CD4-positive, alpha-beta T cell treated with Interleukin-1 beta for 1 hour (primary cell): ENCODE results near the gene AZGP1.
A peak's percentile ranks its signal among the peaks of the same experiment; 100 is the strongest.
"Not testable (repeated sequence)": the region's sequence is repeated elsewhere in the genome, so short reads cannot be mapped to it uniquely, and the experiment has no call there.

Experiments used
- DNase-seq, 2 donors: peaks; one replicate each; pipeline ENCODE4 v3.0.0-alpha.2; 2020 to 2022

Gene AZGP1

GRCh38 chr7:99996755-99997544 lies 21.1 kb upstream of the AZGP1 start:
- DNase-seq, result no peak

- DNase-seq, result no peak
Observed at GRCh38 chr7:99994819-99995218, 19.0 kb upstream of the AZGP1 start.

- no peak for DNase-seq
Observed at GRCh38 chr7:99992330-99993038, 16.7 kb upstream of the AZGP1 start.

- not testable (repeated sequence) for DNase-seq
Observed at GRCh38 chr7:99991543-99991942, 15.7 kb upstream of the AZGP1 start.

- DNase-seq, result no peak
Observed at GRCh38 chr7:99990460-99990852, 14.6 kb upstream of the AZGP1 start.

- no peak for DNase-seq
Observed at GRCh38 chr7:99987846-99988245, 12.0 kb upstream of the AZGP1 start.

GRCh38 chr7:99987306-99987705 lies 11.5 kb upstream of the AZGP1 start:
- not testable (repeated sequence) for DNase-seq

- no peak for DNase-seq
Observed at GRCh38 chr7:99984593-99984992, 8.8 kb upstream of the AZGP1 start.

GRCh38 chr7:99981066-99981465 lies 5.2 kb upstream of the AZGP1 start:
- DNase-seq, result not testable (repeated sequence)

GRCh38 chr7:99980448-99980872 lies 4.6 kb upstream of the AZGP1 start:
- DNase-seq, result not testable (repeated sequence)

GRCh38 chr7:99979814-99980225 lies 4.0 kb upstream of the AZGP1 start:
- peak; percentile 60 to 68 for DNase-seq

GRCh38 chr7:99976626-99977025 lies 795 bp upstream of the AZGP1 start:
- no peak for DNase-seq

- DNase-seq, result no peak
Observed at GRCh38 chr7:99974681-99975080, 1.1 kb downstream of the AZGP1 start.

GRCh38 chr7:99973817-99974216 lies 2.0 kb downstream of the AZGP1 start:
- DNase-seq, result not testable (repeated sequence)

GRCh38 chr7:99971242-99971641 lies 4.6 kb downstream of the AZGP1 start:
- no peak for DNase-seq

- not testable (repeated sequence) for DNase-seq
Observed at GRCh38 chr7:99969813-99970212, 6.0 kb downstream of the AZGP1 start.

GRCh38 chr7:99969298-99969697 lies 6.5 kb downstream of the AZGP1 start:
- no peak for DNase-seq

- DNase-seq, result no peak
Observed at GRCh38 chr7:99958564-99959227, 17.1 kb downstream of the AZGP1 start.

GRCh38 chr7:99955247-99955646 lies 20.6 kb downstream of the AZGP1 start:
- no peak for DNase-seq

GRCh38 chr7:99954643-99955042 lies 21.2 kb downstream of the AZGP1 start:
- not testable (repeated sequence) for DNase-seq

- peak in 1 of 2 donors; percentile 13 for DNase-seq
Observed at GRCh38 chr7:99953649-99954048, 22.2 kb downstream of the AZGP1 start.

GRCh38 chr7:99952649-99953048 lies 23.2 kb downstream of the AZGP1 start:
- DNase-seq, result not testable (repeated sequence)

- DNase-seq, result not testable (repeated sequence)
Observed at GRCh38 chr7:99950819-99951218, 25.0 kb downstream of the AZGP1 start.
